Measurements from ENCODE around the gene BPI.

GRCh38 chr20:38256021-38256420 is 47.9 kb upstream of the BPI start:
- TF ChIP-seq EZH2 (IDR thresholded peaks at IDR 0.05; ENCODE audit: low read length) (no peak), CTCF (optimal IDR thresholded peaks at IDR 0.05 in 1 of 3, IDR thresholded peaks at IDR 0.05 in 1 of 3, conservative IDR thresholded peaks at IDR 0.05 in 1 of 3; ENCODE audit: extremely low read depth in 1 of 3, insufficient read depth in 2 of 3, low read length in 3 of 3) (no peak)

Data from keratinocyte (primary cell).